ENCODE results near the gene SARNP. TPM values are rescaled to one million over a fixed set of nuclear protein-coding genes. Genes with fewer than 3 reads are reported as not detected.

The SARNP gene
- total and polyA plus RNA-seq, 8 donors = 16.1 to 200 (median 87.1) TPM

DNA sequence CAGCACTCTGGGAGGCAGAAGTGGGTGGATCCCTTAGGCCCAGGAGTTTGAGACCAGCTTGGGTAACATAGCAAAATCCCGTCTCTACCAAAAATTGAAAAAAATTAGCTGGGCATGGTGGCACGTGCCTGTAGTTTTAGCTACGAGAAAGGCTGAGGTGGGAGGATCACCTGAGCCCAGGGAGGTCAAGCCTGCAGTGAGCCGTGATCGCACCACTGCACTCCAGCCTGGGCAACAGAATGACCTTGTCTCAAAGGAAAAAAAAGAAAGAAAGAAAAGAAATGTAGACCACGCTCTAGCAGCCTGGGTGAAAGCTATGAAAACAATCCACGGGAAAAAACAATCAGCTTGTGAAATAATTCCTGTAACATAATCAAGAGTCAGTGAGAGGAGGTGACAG lies 29.0 kb downstream of the SARNP start:
- H3K27ac ChIP-seq = no peak overlapping the region
- intact Hi-C loops (cut with DNase I; ENCODE audit: low total_unique reads) = no loop called here
- H3K9me3 ChIP-seq = no peaks in the 10 kb centered on the region
- TF ChIP-seq, protein P1, sequence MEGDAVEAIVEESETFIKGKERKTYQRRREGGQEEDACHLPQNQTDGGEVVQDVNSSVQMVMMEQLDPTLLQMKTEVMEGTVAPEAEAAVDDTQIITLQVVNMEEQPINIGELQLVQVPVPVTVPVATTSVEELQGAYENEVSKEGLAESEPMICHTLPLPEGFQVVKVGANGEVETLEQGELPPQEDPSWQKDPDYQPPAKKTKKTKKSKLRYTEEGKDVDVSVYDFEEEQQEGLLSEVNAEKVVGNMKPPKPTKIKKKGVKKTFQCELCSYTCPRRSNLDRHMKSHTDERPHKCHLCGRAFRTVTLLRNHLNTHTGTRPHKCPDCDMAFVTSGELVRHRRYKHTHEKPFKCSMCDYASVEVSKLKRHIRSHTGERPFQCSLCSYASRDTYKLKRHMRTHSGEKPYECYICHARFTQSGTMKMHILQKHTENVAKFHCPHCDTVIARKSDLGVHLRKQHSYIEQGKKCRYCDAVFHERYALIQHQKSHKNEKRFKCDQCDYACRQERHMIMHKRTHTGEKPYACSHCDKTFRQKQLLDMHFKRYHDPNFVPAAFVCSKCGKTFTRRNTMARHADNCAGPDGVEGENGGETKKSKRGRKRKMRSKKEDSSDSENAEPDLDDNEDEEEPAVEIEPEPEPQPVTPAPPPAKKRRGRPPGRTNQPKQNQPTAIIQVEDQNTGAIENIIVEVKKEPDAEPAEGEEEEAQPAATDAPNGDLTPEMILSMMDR (IDR thresholded peaks at IDR 0.05) = no peak
- TF ChIP-seq POLR2A (IDR thresholded peaks at IDR 0.05) (no peak), EP300 (IDR thresholded peaks at IDR 0.05) (no peak), POLR2AphosphoS5 (IDR thresholded peaks at IDR 0.05) (no peak)
- 90 to 95% (median 94%) methylated on average over 7 of the region's 7 CpGs for WGBS, 5 donors
- no peak for DNase-seq
- H3K4me1 ChIP-seq = no peaks in the 10 kb centered on the region
- no peak overlapping the region for H3K4me3 ChIP-seq
- no peaks in the 10 kb centered on the region for H3K27me3 ChIP-seq
- H3K36me3 ChIP-seq = peaks cover 73 to 100% (median 96%) of the 10 kb centered on the region in 4 donors

DNA sequence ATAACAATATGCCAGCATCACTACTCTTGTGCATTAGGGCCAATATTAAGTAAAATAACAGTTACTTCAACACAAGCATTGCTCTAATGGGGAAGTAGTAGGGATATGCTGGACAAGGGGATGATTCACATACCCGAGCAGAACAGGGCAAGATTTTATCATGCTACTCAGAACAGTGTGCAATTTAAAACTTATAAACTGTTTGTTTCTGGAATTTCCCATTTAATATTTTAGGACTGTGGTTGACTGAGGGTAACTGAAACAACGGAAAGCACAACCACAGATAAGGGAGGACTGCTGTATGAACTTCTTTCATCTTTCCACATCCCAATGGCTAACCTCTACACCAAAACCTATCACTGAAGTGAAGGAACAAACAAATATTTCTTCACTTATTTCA lies 36.8 kb downstream of the SARNP start:
- Histone ChIP-seq H3K27ac (no peak overlapping the region), H3K27me3 (no peaks in the 10 kb centered on the region), H3K36me3 (peaks cover 46 to 99% (median 97%) of the 10 kb centered on the region in 4 donors), H3K4me1 (peaks cover 0 to 4% (median 0%) of the 10 kb centered on the region in 4 donors), H3K4me3 (no peak overlapping the region), H3K9me3 (no peaks in the 10 kb centered on the region)
- DNase-seq = no peak
- 62 to 81% (median 72%) methylated on average over 2 of the region's 2 CpGs for WGBS, 5 donors
- TF ChIP-seq, protein P1 (IDR thresholded peaks at IDR 0.05) = no peak
- no peak for TF ChIP-seq POLR2A (IDR thresholded peaks at IDR 0.05)
- TF ChIP-seq EP300 (IDR thresholded peaks at IDR 0.05) = no peak
- no peak for TF ChIP-seq POLR2AphosphoS5 (IDR thresholded peaks at IDR 0.05)
- intact Hi-C loops (cut with DNase I; ENCODE audit: low total_unique reads) = no loop called here

DNA sequence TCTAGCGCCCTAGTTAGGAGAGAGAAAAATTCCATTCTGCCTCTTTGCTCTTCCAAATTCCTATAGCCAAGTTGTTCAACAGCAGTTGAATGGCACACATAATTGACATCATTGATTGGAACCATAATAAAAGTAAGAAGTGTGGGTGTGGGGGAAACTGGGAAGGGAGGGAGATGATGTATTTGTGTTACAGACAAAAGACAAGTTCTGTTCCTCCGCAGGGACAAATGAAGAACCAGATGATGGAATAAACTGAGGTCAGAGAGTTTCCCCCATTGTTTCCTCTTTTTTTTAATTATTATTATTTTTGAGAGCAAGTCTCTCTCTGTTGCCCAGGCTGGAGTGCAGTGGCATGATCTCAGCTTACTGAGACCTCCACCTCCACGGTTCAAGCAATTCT lies 39.7 kb downstream of the SARNP start:
- peaks cover 21 to 93% (median 85%) of the 10 kb centered on the region in 4 donors for H3K36me3 ChIP-seq
- WGBS, 5 donors = 93 to 99% (median 96%) methylated on average over 3 of the region's 3 CpGs

DNA sequence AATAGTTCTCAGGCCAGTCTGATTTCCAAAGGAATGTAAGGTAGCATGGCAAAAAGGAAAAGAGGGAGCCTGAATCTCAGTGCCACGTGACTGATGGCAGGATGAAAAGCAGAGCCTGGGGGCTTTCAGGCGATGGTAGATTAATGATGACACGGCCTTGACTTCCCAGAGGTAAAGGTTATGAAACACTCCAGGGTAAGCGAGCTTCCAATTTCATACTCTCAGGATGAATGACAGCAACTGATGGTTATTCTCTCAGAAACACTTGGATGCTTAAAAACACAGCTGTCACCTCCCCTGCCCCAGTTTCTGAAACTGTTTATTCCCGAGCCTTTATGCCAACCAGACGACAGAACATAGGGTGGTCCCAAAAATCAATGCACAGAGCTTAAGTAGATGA lies 45.8 kb downstream of the SARNP start:
- Histone ChIP-seq H3K27ac (no peak overlapping the region), H3K4me1 (no peaks in the 10 kb centered on the region), H3K27me3 (no peaks in the 10 kb centered on the region), H3K9me3 (no peaks in the 10 kb centered on the region), H3K36me3 (peaks cover 12 to 90% (median 74%) of the 10 kb centered on the region in 4 donors), H3K4me3 (no peak overlapping the region)
- TF ChIP-seq EP300 (IDR thresholded peaks at IDR 0.05) (no peak), POLR2A (IDR thresholded peaks at IDR 0.05) (no peak), POLR2AphosphoS5 (IDR thresholded peaks at IDR 0.05) (no peak)
- TF ChIP-seq, protein P1 (IDR thresholded peaks at IDR 0.05) = no peak
- intact Hi-C loops (cut with DNase I; ENCODE audit: low total_unique reads) = loop anchor here (10.0 kb wide), 1 partner anchor 93 kb away; no protein-coding TSS in a partner anchor
- DNase-seq = no peak
- WGBS, 5 donors = 74 to 84% (median 78%) methylated on average over 6 of the region's 6 CpGs

More for the DNA sequence above, 39.7 kb downstream of the SARNP start:
- TF ChIP-seq POLR2AphosphoS5 (IDR thresholded peaks at IDR 0.05) = no peak
- no peak for TF ChIP-seq EP300 (IDR thresholded peaks at IDR 0.05)
- TF ChIP-seq, protein P1 (IDR thresholded peaks at IDR 0.05) = no peak
- TF ChIP-seq POLR2A (IDR thresholded peaks at IDR 0.05) = no peak
- intact Hi-C loops (cut with DNase I; ENCODE audit: low total_unique reads) = loop anchor here (10.0 kb wide), 1 partner anchor 87 kb away; no protein-coding TSS in a partner anchor
- no peak for DNase-seq
- Histone ChIP-seq H3K27me3 (no peaks in the 10 kb centered on the region), H3K27ac (no peak overlapping the region), H3K4me3 (no peak overlapping the region), H3K9me3 (no peaks in the 10 kb centered on the region), H3K4me1 (peaks cover 0 to 4% (median 0%) of the 10 kb centered on the region in 4 donors)

Data from stomach (tissue), 9 donors.